Gastrocnemius medialis (tissue), 4 donors: Measurements from ENCODE around the gene MAD1L1.

Experiments
- CTCF ChIP-seq, 5 experiments: fragments of 450-650 bp in 3 of 5; fragments of 200-600 bp in 2 of 5; sonication (generic) in 2 of 5; IDR thresholded peaks in 4 of 5; conservative IDR thresholded peaks in 1 of 5; 1 replicate in 4 of 5; 2 replicates in 1 of 5; pipeline ENCODE4 v1.5.1; 2016 to 2019; ENCODE audit warnings: antibody characterized with exemption in 5 of 5, mild to moderate bottlenecking in 3 of 5, moderate library complexity in 3 of 5
- POLR2A ChIP-seq, 2 donors: fragments of 450-650 bp; IDR thresholded peaks; one replicate each; pipeline ENCODE4 v1.6.1; 2017; ENCODE audit warnings: antibody characterized with exemption in 2 of 2, mild to moderate bottlenecking in 2 of 2, moderate library complexity in 2 of 2

GRCh38 chr7:1943326-1943725, 289.4 kb downstream of the MAD1L1 start:
- TF ChIP-seq POLR2A (IDR thresholded peaks at IDR 0.05) (no peak), CTCF (IDR thresholded peaks at IDR 0.05 in 4 of 5, conservative IDR thresholded peaks at IDR 0.05 in 1 of 5) (no peak)
